ENCODE data around the gene OARD1.
"Not testable (repeated sequence)": the region's sequence is repeated elsewhere in the genome, so short reads cannot be mapped to it uniquely, and the experiment has no call there.

The OARD1 gene

GRCh38 chr6:41071923-41072835, at the start of gene OARD1:
TSS of gene OARD1 (minus strand) at chr6:41072356. CDS start at chr6:41071634, 722 bp downstream.
- peak; percentile 100 for DNase-seq

GRCh38 chr6:41120058-41120457, 47.9 kb upstream of the OARD1 start:
- no peak for DNase-seq

GRCh38 chr6:41119508-41119907, 47.4 kb upstream of the OARD1 start:
- DNase-seq = no peak

GRCh38 chr6:41115027-41115426, 42.9 kb upstream of the OARD1 start:
- not testable (repeated sequence) for DNase-seq

- DNase-seq = no peak
These were observed 38.9 kb upstream of the OARD1 start for GRCh38 chr6:41111017-41111416.

- DNase-seq = no peak
These were observed 31.7 kb upstream of the OARD1 start for GRCh38 chr6:41103847-41104246.

- no peak for DNase-seq
These were observed 28.7 kb upstream of the OARD1 start for GRCh38 chr6:41100871-41101287.

- no peak for DNase-seq
These were observed 26.2 kb upstream of the OARD1 start for GRCh38 chr6:41098366-41098765.

- no peak for DNase-seq
These were observed 25.4 kb upstream of the OARD1 start for GRCh38 chr6:41097467-41098090.

- DNase-seq = no peak
These were observed 21.6 kb upstream of the OARD1 start for GRCh38 chr6:41093729-41094128.

- no peak for DNase-seq
These were observed 20.4 kb upstream of the OARD1 start for GRCh38 chr6:41092421-41093140.

GRCh38 chr6:41090841-41091761, 18.9 kb upstream of the OARD1 start:
- no peak for DNase-seq

GRCh38 chr6:41088451-41088850, 16.3 kb upstream of the OARD1 start:
- no peak for DNase-seq

- DNase-seq = no peak
These were observed 13.0 kb upstream of the OARD1 start for GRCh38 chr6:41085182-41085581.

- no peak for DNase-seq
These were observed 10.9 kb upstream of the OARD1 start for GRCh38 chr6:41083072-41083471.

- no peak for DNase-seq
These were observed 8.5 kb upstream of the OARD1 start for GRCh38 chr6:41080621-41081020.

GRCh38 chr6:41079080-41079479, 6.9 kb upstream of the OARD1 start:
- DNase-seq = no peak

GRCh38 chr6:41078101-41078500, 5.9 kb upstream of the OARD1 start:
- no peak for DNase-seq

- DNase-seq = no peak
These were observed 5.4 kb upstream of the OARD1 start for GRCh38 chr6:41077536-41077935.

- DNase-seq = no peak
These were observed 3.8 kb upstream of the OARD1 start for GRCh38 chr6:41075651-41076626.

Data from GOT3 (cell line).